Endodermal cell (in vitro differentiated cells): ENCODE measurements around the gene AKR1C3. TPM values are rescaled to one million over a fixed set of nuclear protein-coding genes. Genes with fewer than 3 reads are reported as not detected.

Experiments
- DNase-seq: peaks from one replicate; pipeline ENCODE4 v3.0.0-alpha.2; 2017
- H3K27ac ChIP-seq: 2 replicates; pipeline ENCODE4 v1.5.1; 2013; ENCODE audit warnings: mild to moderate bottlenecking, low read depth, low read length, moderate library complexity
- H3K27me3 ChIP-seq: 2 replicates; pipeline ENCODE4 v1.6.1; 2013; ENCODE audit warnings: mild to moderate bottlenecking, low read length, moderate library complexity; ENCODE audit not compliant: insufficient read depth, control insufficient read depth, poor library complexity, severe bottlenecking
- H3K36me3 ChIP-seq: 2 replicates; pipeline ENCODE4 v1.7.0; 2013; ENCODE audit warnings: mild to moderate bottlenecking, low read length, moderate library complexity; ENCODE audit not compliant: control insufficient read depth, insufficient read depth
- H3K4me1 ChIP-seq: one replicate; pipeline ENCODE4 v1.7.0; 2013; ENCODE audit warnings: low read length; ENCODE audit not compliant: control insufficient read depth, insufficient read depth
- H3K4me3 ChIP-seq: 2 replicates; pipeline ENCODE4 v1.5.1; 2013; ENCODE audit warnings: mild to moderate bottlenecking, low read length, moderate library complexity
- H3K9ac ChIP-seq: 2 replicates; pipeline ENCODE4 v1.6.1; 2013; ENCODE audit warnings: mild to moderate bottlenecking, low read length, moderate library complexity; ENCODE audit not compliant: poor library complexity, severe bottlenecking; ENCODE audit errors: extremely low read depth
- H3K9me3 ChIP-seq: 2 replicates; pipeline ENCODE4 v1.6.1; 2013; ENCODE audit warnings: mild to moderate bottlenecking, low read length, moderate library complexity; ENCODE audit not compliant: control insufficient read depth
- H3K27ac Mint-ChIP-seq: 2 replicates; pipeline ENCODE4 v1.8.0; 2020; ENCODE audit warnings: mixed read lengths
- H3K27me3 Mint-ChIP-seq: 2 replicates; pipeline ENCODE4 v1.8.0; 2021; ENCODE audit warnings: mild to moderate bottlenecking, mixed read lengths; ENCODE audit not compliant: insufficient read depth
- H3K36me3 Mint-ChIP-seq: 2 replicates; pipeline ENCODE4 v1.8.0; 2020; ENCODE audit warnings: low read depth, mixed read lengths
- H3K4me1 Mint-ChIP-seq: 2 replicates; pipeline ENCODE4 v1.8.0; 2020; ENCODE audit warnings: mixed read lengths
- H3K4me3 Mint-ChIP-seq: 2 replicates; pipeline ENCODE4 v1.8.0; 2020; ENCODE audit warnings: mild to moderate bottlenecking, moderate library complexity, mixed read lengths
- H3K9me3 Mint-ChIP-seq: 2 replicates; pipeline ENCODE4 v1.8.0; 2020; ENCODE audit warnings: mild to moderate bottlenecking, mixed read lengths
- WGBS, 2 experiments: methylation state at CpG; one replicate each; pipeline versions ENCODE4 v1.1.5 to v1.1.7; 2013; ENCODE audit warnings: missing lambda C conversion rate in 2 of 2, mixed read lengths in 1 of 2; ENCODE audit not compliant: insufficient coverage in 1 of 2, insufficient read length in 1 of 2; 5-methylcytosine and 5-hydroxymethylcytosine counted together
- total RNA-seq, 2 donors: library from RNA; stranded (reverse); fragmentation: NEBNext Ultra II Directional in 1 of 2; extraction: Animal tissue kit (Norgen Biotek cat#: 25700) in 1 of 2; gene quantifications; 2 replicates in 1 of 2; 3 replicates in 1 of 2; pipeline ENCODE4 v1.2.1, GENCODE V29; 2021
- TF ChIP-seq, protein P1 (sequence below): fragments of 200-600 bp; sonication (generic); conservative IDR thresholded peaks from 2 replicates; pipeline ENCODE4 v1.5.0; 2021; ENCODE audit warnings: antibody characterized with exemption, mild to moderate bottlenecking

Gene AKR1C3
- total RNA-seq, 2 donors from 2014 or later = 6.1 to 28.9 TPM

DNA sequence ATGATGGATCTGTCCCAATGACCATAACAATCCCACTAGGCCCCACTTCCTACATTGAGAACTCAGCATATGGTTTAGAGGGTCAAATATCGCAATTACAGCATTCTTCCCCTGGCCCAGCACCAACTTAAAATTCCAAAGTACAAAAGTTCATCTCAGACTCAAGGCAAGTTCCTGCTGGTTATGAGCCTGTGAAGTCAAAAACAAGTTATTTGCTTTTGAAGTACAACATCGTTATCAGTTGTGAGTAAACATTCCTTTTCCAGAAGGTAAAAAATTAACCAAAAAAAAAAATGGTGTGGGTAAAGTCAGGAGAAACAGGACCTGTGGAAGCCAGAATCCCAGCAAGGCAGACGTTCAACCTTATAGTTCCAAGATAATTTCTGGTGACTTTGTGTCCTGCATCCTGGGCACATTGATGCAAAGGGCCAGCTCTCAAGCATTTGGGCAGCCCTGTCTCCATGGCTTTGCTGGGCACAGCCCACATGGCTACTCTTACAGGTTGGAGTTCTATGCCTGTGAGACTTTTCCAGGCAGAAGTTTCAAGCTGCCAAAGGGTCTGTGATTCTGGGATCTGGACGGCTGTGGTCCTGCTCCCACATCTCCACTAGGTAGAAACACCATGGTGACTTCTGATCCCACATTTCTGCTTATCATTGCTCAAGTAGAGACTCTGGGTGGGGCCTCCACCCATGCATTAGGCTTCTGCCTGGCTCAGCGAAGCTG lies 53.2 kb downstream of the AKR1C3 start:
- Mint-ChIP-seq H3K27me3 (no peaks in the 10 kb centered on the region), H3K4me3 (no peak overlapping the region), H3K9me3 (peaks cover 58% of the 10 kb centered on the region), H3K27ac (no peak overlapping the region), H3K4me1 (peaks cover 2% of the 10 kb centered on the region), H3K36me3 (no peaks in the 10 kb centered on the region)
- no peaks in the 10 kb centered on the region for H3K36me3 ChIP-seq
- no peak overlapping the region for H3K4me3 ChIP-seq
- no peaks in the 10 kb centered on the region for H3K27me3 ChIP-seq
- no peak for DNase-seq
- H3K9ac ChIP-seq = no peak overlapping the region
- TF ChIP-seq, protein P1, sequence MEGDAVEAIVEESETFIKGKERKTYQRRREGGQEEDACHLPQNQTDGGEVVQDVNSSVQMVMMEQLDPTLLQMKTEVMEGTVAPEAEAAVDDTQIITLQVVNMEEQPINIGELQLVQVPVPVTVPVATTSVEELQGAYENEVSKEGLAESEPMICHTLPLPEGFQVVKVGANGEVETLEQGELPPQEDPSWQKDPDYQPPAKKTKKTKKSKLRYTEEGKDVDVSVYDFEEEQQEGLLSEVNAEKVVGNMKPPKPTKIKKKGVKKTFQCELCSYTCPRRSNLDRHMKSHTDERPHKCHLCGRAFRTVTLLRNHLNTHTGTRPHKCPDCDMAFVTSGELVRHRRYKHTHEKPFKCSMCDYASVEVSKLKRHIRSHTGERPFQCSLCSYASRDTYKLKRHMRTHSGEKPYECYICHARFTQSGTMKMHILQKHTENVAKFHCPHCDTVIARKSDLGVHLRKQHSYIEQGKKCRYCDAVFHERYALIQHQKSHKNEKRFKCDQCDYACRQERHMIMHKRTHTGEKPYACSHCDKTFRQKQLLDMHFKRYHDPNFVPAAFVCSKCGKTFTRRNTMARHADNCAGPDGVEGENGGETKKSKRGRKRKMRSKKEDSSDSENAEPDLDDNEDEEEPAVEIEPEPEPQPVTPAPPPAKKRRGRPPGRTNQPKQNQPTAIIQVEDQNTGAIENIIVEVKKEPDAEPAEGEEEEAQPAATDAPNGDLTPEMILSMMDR = no peak
- H3K27ac ChIP-seq = no peak overlapping the region
- peaks cover 20% of the 10 kb centered on the region for H3K9me3 ChIP-seq
- H3K4me1 ChIP-seq = no peaks in the 10 kb centered on the region
- WGBS, 2 experiments = 84 to 90% methylated on average over 3 to 5 of the region's 5 CpGs

DNA sequence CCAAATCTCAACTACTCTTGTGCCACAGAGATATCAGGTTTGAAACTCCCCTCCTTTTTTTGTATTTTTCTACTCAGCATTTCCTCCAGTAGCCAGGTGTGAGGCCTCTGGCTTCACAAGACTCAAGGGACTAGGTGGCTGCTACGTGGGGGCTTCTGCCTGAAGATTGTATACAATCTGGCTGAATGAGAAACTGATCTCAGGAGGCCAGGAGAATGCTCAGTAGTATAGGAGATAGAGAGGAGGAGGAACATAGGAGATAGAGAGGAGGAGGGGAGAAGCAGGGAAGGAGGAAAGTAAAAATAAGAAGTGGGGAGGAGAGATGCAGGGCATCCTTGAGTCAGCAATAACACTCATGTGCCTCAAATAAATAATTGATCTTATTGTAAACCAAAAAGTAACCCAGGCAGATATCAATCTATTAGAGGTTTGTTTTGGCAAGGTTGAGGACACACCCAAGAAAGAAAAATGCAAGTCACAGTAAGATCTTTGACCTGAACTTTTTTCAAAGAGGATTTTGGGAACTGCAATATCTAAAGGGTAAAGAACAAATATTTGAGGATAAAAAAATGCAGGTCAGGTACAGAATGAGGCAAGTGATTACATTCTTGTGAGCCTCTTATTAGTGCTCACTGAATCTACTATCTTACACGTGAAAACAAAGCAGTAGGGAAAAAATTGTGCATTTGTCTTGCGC lies 53.9 kb downstream of the AKR1C3 start:
- H3K4me1 Mint-ChIP-seq = peaks cover 2% of the 10 kb centered on the region
- TF ChIP-seq, protein P1 = no peak
- Histone ChIP-seq H3K27me3 (no peaks in the 10 kb centered on the region), H3K9ac (no peak overlapping the region), H3K9me3 (peaks cover 21% of the 10 kb centered on the region), H3K4me3 (no peak overlapping the region), H3K36me3 (no peaks in the 10 kb centered on the region), H3K27ac (no peak overlapping the region), H3K4me1 (no peaks in the 10 kb centered on the region)
- DNase-seq = no peak
- H3K9me3 Mint-ChIP-seq = peaks cover 56% of the 10 kb centered on the region
- no peaks in the 10 kb centered on the region for H3K27me3 Mint-ChIP-seq
- no peak overlapping the region for H3K4me3 Mint-ChIP-seq
- no peaks in the 10 kb centered on the region for H3K36me3 Mint-ChIP-seq
- no peak overlapping the region for H3K27ac Mint-ChIP-seq
- WGBS, 2 experiments = 50 to 64% methylated on average over 1 to 3 of the region's 3 CpGs

DNA sequence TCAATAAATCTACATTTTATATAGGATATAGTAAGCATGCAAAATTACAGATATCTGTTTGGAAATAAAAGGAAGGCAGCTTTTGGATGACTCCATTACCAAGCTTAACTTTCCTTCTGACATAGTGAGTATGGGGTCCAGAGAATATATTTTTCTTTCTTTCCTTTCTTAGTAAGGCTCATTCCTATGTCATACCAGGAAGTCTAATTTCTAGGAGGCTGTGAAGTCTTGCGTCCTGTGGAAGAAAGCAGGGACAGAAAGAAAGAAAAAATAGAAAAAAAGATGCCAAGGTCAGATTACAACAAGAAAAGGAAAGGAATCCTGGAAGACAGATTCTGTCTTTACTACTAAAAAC lies 54.4 kb downstream of the AKR1C3 start:
- Mint-ChIP-seq H3K27ac (no peak overlapping the region), H3K9me3 (peaks cover 56% of the 10 kb centered on the region)

More for the DNA sequence above, 54.4 kb downstream of the AKR1C3 start:
- no peaks in the 10 kb centered on the region for H3K27me3 ChIP-seq
- H3K9ac ChIP-seq = no peak overlapping the region
- no peak overlapping the region for H3K4me3 ChIP-seq
- no peak overlapping the region for H3K4me3 Mint-ChIP-seq
- TF ChIP-seq, protein P1 = no peak
- no peaks in the 10 kb centered on the region for H3K36me3 Mint-ChIP-seq
- H3K27ac ChIP-seq = no peak overlapping the region
- no peaks in the 10 kb centered on the region for H3K27me3 Mint-ChIP-seq
- H3K9me3 ChIP-seq = peaks cover 21% of the 10 kb centered on the region
- 81% methylated on average over 1 of the region's 1 CpG; no CpG with 5 or more reads in 1 of the 2 experiments for WGBS, 2 experiments
- H3K36me3 ChIP-seq = no peaks in the 10 kb centered on the region
- H3K4me1 Mint-ChIP-seq = peaks cover 2% of the 10 kb centered on the region
- no peak for DNase-seq
- no peaks in the 10 kb centered on the region for H3K4me1 ChIP-seq
